Measurements from ENCODE around the gene XYLT1.

- TF ChIP-seq ATF3 (IDR thresholded peaks at IDR 0.05; ENCODE audit: insufficient read depth, low read depth, low read length) (no peak), POLR2A (IDR thresholded peaks at IDR 0.05; ENCODE audit: control extremely low read depth in 1 of 2, low read depth in 2 of 2, low read length in 2 of 2) (no peak), CTCF (IDR thresholded peaks at IDR 0.05; ENCODE audit: control extremely low read depth in 1 of 3, insufficient read depth in 1 of 3, low read depth in 1 of 3, low read length in 3 of 3) (no peak), MAX (IDR thresholded peaks at IDR 0.05) (no peak), YY1 (IDR thresholded peaks at IDR 0.05; ENCODE audit: low read depth, low read length) (no peak), EP300 (IDR thresholded peaks at IDR 0.05; ENCODE audit: borderline replicate concordance in 1 of 2, low read depth in 2 of 2, low read length in 2 of 2) (no peak), SIN3A (conservative IDR thresholded peaks at IDR 0.05 in 1 of 2, IDR thresholded peaks at IDR 0.05 in 1 of 2; ENCODE audit: low read depth in 1 of 2, low read length in 2 of 2) (no peak), SIX5 (IDR thresholded peaks at IDR 0.05; ENCODE audit: low read depth, low read length) (no peak), RFX5 (IDR thresholded peaks at IDR 0.05; ENCODE audit: borderline replicate concordance, low read depth, low read length) (no peak), MAFK (IDR thresholded peaks at IDR 0.05; ENCODE audit: low read depth, low read length) (no peak), SP2 (IDR thresholded peaks at IDR 0.05; ENCODE audit: low read length) (no peak), HDAC6 (IDR thresholded peaks at IDR 0.05; ENCODE audit: low read depth, low read length) (no peak), POLR2AphosphoS5 (IDR thresholded peaks at IDR 0.05; ENCODE audit: low read depth, low read length) (no peak)
Measured at GRCh38 chr16:17130733-17131132, 340.0 kb downstream of the XYLT1 start.

Data from H1 (cell line).